Cortex of kidney (tissue), 1 donor: ENCODE data around the gene IL3.

Experiments used
- DNase-seq: peaks from one replicate; lab custom pipeline; 2025; lab: John Stamatoyannopoulos, UW

Gene IL3, protein sequence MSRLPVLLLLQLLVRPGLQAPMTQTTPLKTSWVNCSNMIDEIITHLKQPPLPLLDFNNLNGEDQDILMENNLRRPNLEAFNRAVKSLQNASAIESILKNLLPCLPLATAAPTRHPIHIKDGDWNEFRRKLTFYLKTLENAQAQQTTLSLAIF

DNA sequence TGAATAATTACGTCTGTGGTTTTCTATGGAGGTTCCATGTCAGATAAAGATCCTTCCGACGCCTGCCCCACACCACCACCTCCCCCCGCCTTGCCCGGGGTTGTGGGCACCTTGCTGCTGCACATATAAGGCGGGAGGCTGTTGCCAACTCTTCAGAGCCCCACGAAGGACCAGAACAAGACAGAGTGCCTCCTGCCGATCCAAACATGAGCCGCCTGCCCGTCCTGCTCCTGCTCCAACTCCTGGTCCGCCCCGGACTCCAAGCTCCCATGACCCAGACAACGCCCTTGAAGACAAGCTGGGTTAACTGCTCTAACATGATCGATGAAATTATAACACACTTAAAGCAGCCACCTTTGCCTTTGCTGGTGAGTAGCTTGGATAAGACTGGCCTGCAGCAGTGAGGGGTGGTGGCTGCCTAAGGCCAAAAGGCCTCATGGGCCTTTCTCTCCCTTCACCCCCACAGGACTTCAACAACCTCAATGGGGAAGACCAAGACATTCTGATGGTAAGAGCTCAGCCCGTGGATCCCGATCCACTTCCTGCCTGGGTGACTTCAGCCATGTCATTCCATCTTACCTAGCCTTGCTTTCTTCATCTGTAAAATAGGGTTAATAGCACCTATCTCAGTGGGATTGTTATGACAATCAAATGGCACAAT lies at the start of gene IL3:
IL3 (plus strand) TSS at position 155 of the 661 bp plus-strand sequence; CDS start at position 207, 52 bp downstream.
- DNase-seq: no peak

DNA sequence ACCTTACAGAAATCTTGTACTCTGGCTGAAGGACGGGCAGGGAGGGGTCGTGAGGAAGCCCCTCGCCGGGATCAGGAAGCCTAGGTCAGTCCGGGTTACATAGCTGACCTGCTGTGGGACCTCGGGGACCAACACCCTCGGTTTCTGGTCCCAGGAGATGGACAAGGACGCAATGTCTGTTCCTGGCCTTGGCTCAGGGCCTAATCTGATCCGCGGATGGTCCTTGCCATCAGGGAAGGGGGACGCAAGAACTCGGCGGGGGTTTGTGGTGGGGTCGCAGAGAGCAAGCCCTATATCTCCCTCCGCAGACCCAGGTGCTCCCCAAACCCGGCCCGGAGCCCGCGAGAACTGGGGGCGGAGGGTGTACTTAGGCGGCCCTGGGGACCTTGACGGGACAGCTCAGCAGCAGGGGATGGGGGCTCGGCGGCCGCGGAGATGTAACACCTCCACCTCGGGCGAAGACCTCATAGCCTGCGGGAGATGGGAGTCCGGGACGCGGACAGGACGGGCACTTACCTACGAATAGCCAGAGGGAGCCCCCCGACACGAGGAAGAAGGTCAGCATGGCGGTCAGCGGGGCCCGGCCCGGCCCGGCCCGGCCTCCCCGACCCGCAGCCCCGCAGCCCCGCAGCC lies 49.4 kb upstream of the IL3 start:
- DNase-seq: no peak

DNA sequence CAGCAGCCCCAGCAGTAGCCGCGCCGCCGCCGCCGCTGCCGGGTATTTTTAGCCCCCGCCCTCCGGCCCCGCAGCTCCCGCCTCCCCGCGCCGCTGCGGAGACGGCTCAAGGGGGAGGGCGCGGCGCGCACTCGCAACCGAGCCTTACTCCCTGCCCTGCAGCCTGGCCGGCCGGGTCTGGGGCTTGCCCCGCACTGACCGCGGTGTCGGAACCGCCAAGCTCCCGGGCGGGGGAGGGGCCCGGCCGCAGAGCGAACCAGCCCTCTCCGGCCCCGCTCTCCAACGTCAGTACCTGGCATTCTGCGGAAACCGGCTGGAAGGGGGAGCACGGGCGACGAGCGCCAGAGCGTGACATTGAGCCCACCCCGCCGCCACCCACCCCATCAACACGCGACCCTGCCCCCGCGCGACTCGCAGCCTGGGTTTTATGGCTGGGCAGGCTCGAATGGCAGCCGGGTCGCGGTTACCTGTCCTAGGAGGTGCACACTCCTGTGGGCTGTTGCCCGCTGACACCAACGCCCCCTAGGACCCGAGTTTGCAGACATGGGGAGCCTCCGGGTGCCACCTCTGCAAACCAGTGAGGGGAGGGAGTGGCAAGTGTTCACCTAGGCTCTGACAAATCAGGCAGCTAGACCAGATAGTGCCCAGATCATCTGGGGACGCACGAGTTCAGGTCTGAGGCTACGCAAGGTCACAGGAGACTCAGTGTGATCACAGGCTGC lies 48.7 kb upstream of the IL3 start, which contains the start of gene ACSL6:
ACSL6 (minus strand) TSS at position 37 of the 722 bp plus-strand sequence. CDS start 105 bp downstream, outside the sequence.
- no peak for DNase-seq

DNA sequence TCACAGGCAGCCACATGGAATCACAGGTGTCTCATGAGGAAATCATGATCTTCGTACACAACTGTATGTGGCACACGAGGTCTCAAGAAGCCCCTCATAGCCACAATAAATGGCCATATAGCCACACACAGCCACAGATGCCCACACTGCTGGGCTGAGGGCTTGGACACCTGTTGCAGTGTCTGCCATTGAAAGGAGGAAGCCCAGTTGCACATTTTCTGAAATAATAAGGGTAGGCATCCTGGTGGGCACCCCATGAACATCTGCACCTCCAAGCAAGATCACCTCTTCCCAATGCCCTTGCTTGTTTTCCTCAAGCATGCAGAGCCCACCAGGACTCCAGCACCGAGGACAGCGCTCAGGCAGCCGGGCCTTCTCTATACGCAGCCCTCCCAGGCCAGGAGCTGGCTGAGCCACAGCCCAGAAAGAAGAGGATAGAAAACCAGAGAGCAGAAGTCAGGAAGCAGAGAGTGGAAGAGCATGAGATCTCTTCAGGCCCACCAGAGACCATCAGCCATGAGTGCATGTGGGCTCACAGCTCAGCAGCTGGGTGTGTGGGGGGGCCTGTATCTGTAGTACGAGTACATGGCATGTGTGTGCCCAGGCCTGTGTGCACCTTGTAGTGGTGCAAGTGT lies 48.0 kb upstream of the IL3 start:
- DNase-seq: no peak

DNA sequence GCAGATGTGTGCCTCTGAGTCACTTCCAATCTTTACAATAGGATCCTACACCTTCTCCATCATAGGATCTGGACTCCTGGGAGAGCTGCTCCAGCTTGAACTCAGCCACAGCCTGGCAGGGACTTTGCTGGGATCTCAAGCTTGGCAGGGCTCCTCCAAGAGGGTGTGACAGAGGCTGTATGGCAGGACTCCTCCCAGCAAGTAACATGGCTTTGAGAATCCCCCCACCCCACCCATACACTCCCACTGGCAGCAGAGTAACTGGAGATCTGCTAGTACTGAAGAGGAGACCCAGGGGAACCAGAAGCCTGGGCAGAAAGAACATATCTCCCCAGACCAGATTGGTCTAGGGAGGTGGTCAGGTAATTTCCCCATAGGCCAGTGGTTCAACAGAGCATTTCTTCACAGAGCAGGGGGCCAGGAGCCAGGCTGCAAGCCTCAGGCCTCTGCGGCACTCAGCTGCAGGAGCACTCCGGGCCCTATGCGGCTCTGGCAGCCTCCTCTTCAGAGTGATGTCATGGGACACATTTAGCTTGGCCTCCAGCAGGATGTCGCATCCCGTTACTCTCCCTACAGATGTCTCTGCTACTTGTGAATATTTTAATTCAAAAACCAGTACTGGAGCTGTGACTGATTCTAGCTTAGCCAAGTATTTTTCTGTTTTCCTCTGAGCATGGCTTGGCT lies 47.3 kb upstream of the IL3 start:
- no peak for DNase-seq

DNA sequence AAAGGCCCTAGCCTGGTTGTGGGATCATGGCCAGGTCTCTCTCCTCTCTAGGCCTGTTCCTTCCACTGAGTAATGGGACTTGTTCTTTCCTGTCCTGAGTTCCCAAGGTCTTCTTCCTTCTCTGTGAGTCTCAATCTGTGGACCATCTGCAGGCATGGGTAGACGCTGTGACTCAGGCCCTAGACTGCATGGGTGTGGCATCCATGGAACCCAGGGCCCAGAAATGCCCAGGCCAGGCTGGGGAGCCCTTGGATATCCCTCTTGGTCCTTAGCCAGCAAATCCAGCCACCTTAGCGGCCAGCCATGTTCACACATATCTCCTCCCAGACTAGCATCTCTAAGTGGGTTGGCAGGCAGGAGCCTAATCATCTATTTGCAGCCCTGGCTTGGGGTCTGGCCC lies 46.7 kb upstream of the IL3 start:
- no peak for DNase-seq

DNA sequence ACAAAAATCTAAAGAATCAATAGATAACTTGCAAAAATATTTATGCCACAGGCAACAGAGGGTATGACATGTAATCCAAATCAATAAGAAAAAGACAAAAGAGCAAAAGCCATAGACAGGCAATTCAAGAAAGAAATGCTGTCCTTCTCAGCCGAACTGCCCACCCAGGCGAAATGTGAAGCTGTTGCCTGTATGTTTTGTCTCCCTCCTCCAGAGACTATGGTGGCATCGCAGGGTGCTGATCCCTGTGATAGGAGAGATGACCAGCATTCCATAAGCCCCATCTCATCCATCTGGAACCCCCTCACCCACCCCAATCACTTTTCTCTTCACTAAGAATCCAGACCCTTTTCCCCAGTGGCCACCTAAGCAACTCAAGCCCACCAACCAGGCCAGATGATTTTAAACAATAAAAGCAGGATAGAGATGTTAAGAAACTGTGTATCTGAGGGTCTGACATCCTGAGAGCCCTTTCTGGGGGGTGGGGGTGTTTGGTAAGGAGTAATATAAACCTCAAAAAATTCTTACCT lies 43.7 kb upstream of the IL3 start:
- DNase-seq: no peak

DNA sequence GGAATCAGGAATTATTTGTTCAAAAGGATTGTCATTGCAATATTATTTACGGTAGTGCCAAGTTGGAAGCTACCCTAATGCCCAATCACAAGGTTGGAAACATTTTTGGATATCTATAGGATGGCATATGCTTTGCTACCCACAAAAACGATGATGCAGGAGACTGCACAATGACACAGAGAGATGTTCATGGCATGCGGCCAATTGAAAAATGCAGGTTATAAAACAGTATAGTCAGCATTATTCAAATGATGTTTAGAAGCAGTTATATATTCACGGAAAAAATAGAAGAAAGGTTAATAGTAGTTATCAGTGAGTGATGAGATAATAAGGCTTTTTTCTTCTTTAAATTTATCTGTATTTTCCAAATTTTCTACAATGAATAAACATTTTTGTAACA lies 43.1 kb upstream of the IL3 start:
- DNase-seq: no peak

DNA sequence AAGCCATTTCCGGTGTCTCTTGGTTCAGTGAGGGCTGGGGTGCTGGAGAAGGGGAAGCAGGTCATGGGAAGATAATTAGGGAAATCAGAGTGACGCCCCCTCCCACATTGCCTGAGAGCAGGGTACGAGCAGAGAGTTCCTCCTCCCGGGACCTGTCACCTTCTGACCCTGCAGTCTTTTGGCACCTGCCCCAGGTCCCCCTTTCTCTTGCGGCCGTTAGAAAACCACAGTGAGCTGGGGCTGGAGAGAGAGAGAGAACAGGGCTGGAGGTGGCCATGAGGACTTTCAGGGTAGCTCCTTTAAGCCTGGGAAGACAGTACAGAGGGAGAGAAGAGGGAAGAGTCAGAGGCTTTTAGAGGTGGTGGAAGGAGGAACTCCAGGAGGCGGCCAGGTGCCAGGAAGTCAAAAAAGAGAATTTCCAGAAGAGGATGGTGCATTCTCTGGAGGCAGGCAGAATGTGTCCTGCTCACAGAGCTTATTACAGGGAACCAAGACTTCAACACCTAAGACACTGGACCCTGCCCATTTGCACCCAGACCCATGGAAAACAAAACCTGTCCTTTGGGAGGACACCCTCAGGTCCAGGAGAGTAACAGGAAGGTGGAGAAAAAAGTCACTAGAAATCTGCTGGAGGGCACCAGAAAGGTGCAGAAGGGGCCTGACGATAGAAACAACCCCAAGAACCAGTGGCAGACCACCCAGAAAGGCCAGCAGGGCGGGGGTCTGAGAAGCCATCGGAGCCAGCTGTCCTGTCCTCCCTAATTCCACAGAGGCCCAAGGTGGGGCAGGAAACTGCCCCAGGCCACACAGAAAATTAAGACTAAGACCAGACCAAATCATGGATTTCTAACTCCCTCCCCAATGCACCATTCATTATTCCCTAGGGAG lies 42.5 kb upstream of the IL3 start:
- no peak for DNase-seq

DNA sequence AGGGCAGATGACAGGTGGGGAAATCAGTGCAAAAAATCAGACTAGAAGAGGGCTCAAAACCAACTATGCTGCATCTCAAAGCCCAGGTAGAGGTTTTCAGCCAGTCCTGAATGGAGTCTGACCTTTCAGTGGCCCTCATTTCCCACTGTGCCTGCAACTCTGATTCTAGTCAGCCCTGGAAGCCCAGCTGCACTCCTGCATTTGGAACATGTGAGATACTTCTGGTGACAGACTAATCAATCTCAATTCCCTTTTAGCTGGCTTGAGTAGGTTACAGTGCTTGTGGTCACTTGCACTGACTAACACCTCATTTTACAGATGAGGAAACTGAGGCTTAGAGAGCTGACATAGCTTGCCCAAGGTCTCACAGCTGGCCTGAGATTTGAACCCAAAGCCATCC lies 41.1 kb upstream of the IL3 start:
- no peak for DNase-seq

DNA sequence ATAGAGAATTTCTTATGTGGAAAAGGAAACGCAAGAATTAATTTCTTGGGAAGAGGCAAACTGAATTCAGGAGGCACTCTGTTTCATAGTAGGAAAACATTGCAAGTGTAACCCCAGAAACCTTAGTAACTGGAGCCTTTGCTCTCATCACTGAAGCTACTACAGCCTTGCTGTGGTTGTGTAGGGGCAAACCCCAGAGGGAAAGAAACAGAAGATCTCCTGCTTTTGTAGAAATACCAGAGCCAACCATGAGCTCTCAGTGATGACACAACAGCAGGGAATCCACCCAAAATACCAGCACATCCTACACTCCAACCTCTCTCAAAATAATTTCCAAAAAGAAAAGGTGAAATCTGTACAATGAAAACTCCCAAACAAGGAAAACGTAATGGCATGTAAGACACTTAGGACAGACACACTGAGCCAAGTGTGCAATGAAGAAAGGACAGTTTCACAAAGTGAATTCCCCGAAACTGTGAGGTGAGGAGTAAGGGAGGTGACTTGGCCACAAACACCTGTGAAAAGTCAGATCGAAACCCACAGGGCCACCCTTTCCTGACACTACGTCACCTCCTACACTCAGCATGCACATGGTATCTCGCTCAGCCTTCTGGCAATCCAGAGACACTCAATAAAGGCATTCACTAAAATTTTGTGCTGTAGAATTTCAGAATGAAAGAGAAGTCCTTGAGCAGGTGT lies 40.4 kb upstream of the IL3 start:
- no peak for DNase-seq

DNA sequence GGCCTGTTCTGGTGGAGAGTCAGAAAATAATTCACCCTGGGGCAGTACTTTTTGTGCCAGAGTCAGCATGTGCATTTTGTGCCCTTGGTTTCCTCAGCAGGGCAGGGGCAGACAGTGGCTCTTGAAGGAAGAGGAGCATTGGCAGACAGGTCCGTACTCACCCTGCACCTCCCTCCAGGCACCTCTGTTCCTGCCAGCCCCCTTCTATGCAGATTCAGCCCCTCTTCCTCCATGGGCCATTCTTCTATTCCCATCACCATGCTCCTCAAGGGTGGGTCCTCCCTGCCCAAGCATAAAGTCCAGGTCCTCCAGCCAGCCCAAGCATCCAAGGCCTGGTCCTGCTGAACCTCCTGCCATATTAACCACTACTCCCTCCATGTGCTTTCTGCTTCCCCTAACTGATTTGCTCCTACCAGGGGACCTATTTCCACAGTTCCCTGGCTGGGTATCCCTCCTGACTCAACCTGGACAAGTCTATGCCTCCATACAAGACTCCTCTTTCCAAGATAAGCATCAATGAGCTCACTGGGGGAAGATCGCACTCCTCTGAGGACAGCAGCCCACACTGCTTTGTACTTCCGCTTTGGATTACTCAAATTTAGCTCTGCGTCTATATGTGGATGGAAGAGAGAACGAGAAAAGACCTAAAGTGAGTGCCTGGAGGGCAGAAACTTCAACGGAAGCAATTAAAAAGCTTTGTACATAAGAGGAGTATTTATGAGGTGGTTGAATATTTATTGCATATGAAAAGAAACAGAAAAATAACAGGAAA lies 39.7 kb upstream of the IL3 start:
- DNase-seq: no peak

DNA sequence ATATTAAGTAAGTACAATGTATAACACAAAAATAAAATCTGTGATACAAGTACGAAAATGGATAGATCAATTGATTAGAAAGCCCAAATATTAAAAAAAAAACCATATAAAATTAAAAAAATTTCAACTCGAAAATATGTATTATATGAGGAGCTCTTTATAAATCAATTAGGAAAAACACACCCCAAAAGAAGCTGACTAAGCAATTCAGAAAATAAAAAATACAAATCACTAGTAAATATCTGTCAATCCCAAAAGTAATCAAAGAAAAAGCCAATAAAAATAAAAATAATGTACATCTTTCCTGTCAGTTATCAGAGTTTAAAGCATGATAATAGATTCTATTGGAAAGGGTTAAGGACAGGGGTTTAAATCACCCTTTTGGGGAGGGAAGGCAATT lies 38.8 kb upstream of the IL3 start:
- DNase-seq: no peak

DNA sequence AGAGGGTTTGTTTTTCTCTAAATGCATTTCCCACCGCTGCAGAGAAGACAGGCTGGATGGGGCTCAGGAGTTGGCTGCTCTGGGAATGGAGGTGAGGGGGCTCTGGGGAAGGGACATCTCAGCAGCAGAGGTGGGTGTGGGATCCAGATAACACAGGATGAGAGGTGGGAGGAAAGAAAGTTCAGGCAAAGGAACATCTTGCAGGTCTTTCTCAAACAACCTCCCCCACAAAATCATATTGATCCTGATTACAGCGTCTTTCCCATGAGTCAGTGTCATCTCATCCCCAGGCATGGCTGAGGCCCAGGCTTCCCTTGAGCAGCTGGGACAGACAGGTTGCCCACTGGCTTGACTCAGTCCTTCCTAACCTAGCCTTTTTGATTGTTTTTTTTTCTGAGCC lies 37.7 kb upstream of the IL3 start:
- DNase-seq: no peak

DNA sequence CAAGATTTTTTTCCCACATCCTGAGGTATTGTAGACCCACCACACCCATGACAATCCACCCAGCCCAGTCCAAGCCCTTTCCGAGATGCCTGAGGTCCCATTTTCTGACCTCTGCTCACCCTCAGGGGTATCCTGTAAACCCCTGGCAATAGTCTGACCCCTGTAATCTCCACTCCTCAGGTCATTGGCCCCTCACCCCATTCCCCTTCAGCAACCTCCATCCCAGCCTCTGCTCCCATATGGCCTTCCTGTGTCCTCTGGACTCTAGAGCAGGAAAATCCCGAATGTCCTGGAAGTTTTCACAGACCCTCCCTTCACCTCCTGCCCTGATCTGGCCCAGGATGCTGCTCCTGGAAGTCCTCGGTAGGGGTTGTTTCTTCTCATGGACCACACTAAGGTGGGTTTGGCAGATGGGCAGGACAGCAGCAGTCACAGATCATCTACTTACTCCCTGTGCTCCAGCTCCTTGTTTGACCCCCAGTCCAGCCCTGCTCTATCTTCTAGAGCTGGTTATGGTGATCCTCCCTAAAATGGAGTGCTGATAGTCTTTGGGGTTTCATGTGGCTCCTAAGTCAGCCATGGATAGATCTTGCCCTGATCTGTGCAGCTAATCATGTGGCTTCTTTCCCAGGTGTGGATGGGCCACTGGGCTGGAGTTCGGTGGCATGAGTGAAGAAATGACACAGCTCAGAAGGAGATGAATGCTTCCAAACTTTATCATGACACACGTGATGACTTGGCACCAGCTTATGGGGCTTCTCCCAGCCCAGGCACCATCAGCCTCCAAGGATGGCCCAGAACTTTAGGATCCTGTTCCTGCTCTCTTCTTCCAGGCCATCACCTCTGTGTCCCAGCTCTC lies 37.0 kb upstream of the IL3 start:
- DNase-seq: no peak

DNA sequence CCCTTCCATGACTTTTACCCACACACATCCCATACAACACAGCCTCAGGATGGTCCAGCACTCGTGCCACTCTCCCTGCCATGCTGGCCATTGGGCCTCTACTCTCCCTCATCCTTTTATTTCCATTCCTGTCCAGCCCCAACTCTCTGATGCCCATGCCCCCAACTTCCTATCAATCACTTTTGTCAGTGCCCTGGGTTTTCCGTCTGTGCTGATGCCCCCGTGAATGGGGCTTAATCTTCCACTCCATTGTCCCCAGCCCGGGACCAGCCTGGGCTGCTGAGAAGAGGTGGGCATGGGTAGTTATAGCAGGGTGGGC lies 36.4 kb upstream of the IL3 start:
- DNase-seq: no peak

DNA sequence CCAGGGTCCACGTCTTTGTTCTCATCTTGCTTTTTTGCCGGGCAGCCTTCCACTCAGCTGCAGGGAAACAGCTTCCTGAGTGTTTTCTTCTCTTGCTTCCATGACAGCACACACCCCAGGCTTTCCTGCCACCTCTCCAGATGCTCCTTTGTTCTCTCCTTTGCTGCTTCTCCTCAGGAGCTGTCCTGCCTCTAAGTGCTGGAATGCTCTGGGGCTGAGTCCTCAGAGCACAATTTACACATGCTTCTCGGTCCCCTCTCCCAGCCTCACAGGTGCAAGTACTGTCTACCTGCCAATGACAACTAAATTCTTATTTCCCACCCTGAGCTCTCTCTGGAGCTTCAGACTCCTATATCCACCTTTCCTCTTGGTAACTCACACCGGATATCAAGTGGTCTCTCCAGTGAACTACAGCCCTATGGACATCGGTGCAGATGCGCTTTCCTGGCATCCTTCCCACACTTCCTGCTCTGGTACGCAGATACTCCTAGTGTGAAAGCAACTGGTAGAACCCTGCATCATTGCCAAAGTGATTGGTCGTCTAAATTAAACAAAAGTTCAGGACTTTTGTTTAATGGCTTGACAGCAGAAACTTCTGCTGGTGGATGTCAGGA lies 35.6 kb upstream of the IL3 start:
- no peak for DNase-seq

DNA sequence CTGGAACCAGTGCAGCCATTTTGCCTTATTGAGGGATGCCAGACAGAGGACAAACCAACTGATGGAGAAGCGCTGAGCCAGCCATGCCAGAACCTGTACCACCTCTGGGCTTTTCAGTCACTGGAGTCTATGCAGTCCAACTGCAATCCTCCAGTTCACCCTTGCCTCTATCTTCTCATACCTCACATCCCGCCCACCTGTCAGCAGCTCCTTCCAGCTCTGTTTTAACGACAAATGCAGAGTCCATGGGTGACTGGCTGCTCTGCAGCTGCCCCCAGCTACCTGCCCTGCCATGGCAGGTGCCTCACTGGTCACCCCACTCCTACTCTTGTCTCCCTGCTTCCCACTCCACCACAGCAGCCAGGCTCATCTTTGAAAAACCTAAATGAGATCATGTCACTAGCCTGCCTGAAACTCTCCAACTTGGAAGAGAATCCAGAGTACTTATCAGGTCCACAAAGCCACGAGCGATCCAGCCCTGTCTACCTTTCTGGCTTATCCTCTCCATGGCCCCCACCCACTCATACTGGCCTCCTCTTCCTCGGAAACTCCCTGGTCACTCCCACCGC lies 35.0 kb upstream of the IL3 start:
- DNase-seq: no peak
